Endothelial cell of umbilical vein (primary cell): ENCODE data around the gene RASIP1. TPM values are rescaled to one million over a fixed set of nuclear protein-coding genes. Genes with fewer than 3 reads are reported as not detected.
A peak's percentile ranks its signal among the peaks of the same experiment; 100 is the strongest.
"Not testable (repeated sequence)": the region's sequence is repeated elsewhere in the genome, so short reads cannot be mapped to it uniquely, and the experiment has no call there.

ENCODE experiments used
- BruUV-seq: library from RNA; stranded (reverse); fragments of 400-500 nt; replicated peaks from 2 replicates; lab custom pipeline; 2021; lab: Mats Ljungman, UMichigan
- CTCF ChIA-PET: fragments of 300-600, 350-600 bp; sonication (Branson Sonifier 250); formaldehyde crosslinking; loops from one replicate; lab custom pipeline; 2021; ENCODE audit warnings: antibody characterized with exemption, inconsistent platforms; lab: Charles Lee
- POLR2A ChIA-PET: fragments of 300-600, 350-600 bp; sonication (Branson Sonifier 250); formaldehyde crosslinking; loops from one replicate; lab custom pipeline; 2021; ENCODE audit warnings: antibody characterized with exemption, inconsistent platforms; lab: Charles Lee
- DNase-seq: peaks from one replicate; pipeline ENCODE4 v3.0.0-alpha.2; 2011; ENCODE audit warnings: low read depth, low spot score
- FAIRE-seq: peaks from 2 replicates; lab custom pipeline; 2011; peaks lifted over from hg19 to GRCh38; lab: Jason Lieb, UNC
- H2AFZ ChIP-seq: 2 replicates; pipeline ENCODE4 v1.6.0; 2012; ENCODE audit warnings: low read depth, low read length, control low read depth, inconsistent platforms
- H3K27ac ChIP-seq: 2 replicates; pipeline ENCODE4 v1.5.1; 2011; ENCODE audit warnings: low read depth, mild to moderate bottlenecking, control low read depth, low read length, moderate library complexity; ENCODE audit not compliant: insufficient read depth
- H3K27me3 ChIP-seq, 2 experiments: 2 replicates each; pipeline versions ENCODE4 v1.6.0 to v1.6.1; 2011; ENCODE audit warnings: low read length in 2 of 2, mixed read lengths in 1 of 2; ENCODE audit not compliant: control insufficient read depth in 2 of 2, insufficient read depth in 2 of 2
- H3K36me3 ChIP-seq, 2 experiments: 2 replicates in 1 of 2; 3 replicates in 1 of 2; pipeline ENCODE4 v1.5.1; 2011; ENCODE audit warnings: low read length in 2 of 2, mild to moderate bottlenecking in 1 of 2, moderate library complexity in 1 of 2; ENCODE audit not compliant: control insufficient read depth in 2 of 2, insufficient read depth in 2 of 2; ENCODE audit errors: extremely low read depth in 1 of 2
- H3K4me1 ChIP-seq: 3 replicates; pipeline ENCODE4 v1.5.1; 2011; ENCODE audit warnings: mild to moderate bottlenecking, low read length; ENCODE audit not compliant: control insufficient read depth, insufficient read depth; ENCODE audit errors: extremely low read depth
- H3K4me2 ChIP-seq: 2 replicates; pipeline ENCODE4 v1.6.1; 2011; ENCODE audit warnings: low read length, control low read depth, mixed read lengths; ENCODE audit not compliant: insufficient read depth
- H3K4me3 ChIP-seq, 3 experiments: fragments of 200-600 bp in 1 of 3; sonication (generic), shearing (Covaris generic) in 1 of 3; replicated peaks in 1 of 3; 2 replicates each; pipeline ENCODE4 v1.5.1; 2011 to 2016; ENCODE audit warnings: control low read depth in 3 of 3, low read length in 3 of 3, mild to moderate bottlenecking in 2 of 3, inconsistent platforms in 1 of 3, low read depth in 1 of 3, moderate library complexity in 1 of 3; ENCODE audit not compliant: insufficient read depth in 1 of 3
- H3K79me2 ChIP-seq: 2 replicates; pipeline ENCODE4 v1.6.0; 2012; ENCODE audit warnings: low read length, inconsistent platforms; ENCODE audit not compliant: control insufficient read depth, insufficient read depth
- H3K9ac ChIP-seq: replicated peaks from 2 replicates; pipeline ENCODE3; 2011; ENCODE audit warnings: low read length, control low read depth; ENCODE audit not compliant: insufficient read depth; ENCODE audit errors: extremely low read depth
- H3K9me1 ChIP-seq: replicated peaks from 3 replicates; pipeline ENCODE4 v1.6.0; 2011; ENCODE audit warnings: mild to moderate bottlenecking, low read length; ENCODE audit not compliant: control insufficient read depth, insufficient read depth; ENCODE audit errors: extremely low read depth
- H3K9me3 ChIP-seq: replicated peaks from 2 replicates; pipeline ENCODE4 v1.5.1; 2012; ENCODE audit warnings: low read length, inconsistent platforms; ENCODE audit not compliant: control insufficient read depth, insufficient read depth
- H4K20me1 ChIP-seq: replicated peaks from 2 replicates; pipeline ENCODE3; 2011; ENCODE audit warnings: mild to moderate bottlenecking, low read length; ENCODE audit not compliant: control insufficient read depth, insufficient read depth; ENCODE audit errors: extremely low read depth
- CTCF ChIP-seq, 2 donors: IDR thresholded peaks; 1 replicate in 1 of 2; 2 replicates in 1 of 2; pipeline ENCODE4 v1.5.1; 2011; ENCODE audit warnings: low read length in 2 of 2, mild to moderate bottlenecking in 2 of 2, moderate library complexity in 2 of 2, control low read depth in 1 of 2, inconsistent platforms in 1 of 2, low read depth in 1 of 2; ENCODE audit not compliant: insufficient read depth in 1 of 2; ENCODE audit errors: extremely low read depth in 1 of 2
- EZH2 ChIP-seq: IDR thresholded peaks from 2 replicates; pipeline ENCODE4 v1.6.1; 2012; ENCODE audit warnings: borderline replicate concordance, low read depth, mild to moderate bottlenecking, moderate library complexity, low read length, inconsistent platforms; ENCODE audit not compliant: severe bottlenecking
- FOS ChIP-seq: IDR thresholded peaks from 2 replicates; pipeline ENCODE4 v1.6.1; 2011; ENCODE audit warnings: mild to moderate bottlenecking, low read length, moderate library complexity, borderline replicate concordance; ENCODE audit not compliant: insufficient read depth
- GATA2 ChIP-seq: IDR thresholded peaks from 2 replicates; pipeline ENCODE4 v1.7.0; 2011; ENCODE audit warnings: low read depth, mild to moderate bottlenecking, moderate library complexity, mixed read lengths, low read length; ENCODE audit not compliant: insufficient read length, insufficient read depth
- JUN ChIP-seq: IDR thresholded peaks from 2 replicates; pipeline ENCODE4 v1.6.1; 2011; ENCODE audit warnings: borderline replicate concordance, low read depth; ENCODE audit not compliant: insufficient read length, insufficient read depth
- MAX ChIP-seq: IDR thresholded peaks from 2 replicates; pipeline ENCODE4 v1.6.1; 2011; ENCODE audit not compliant: insufficient read depth, insufficient read length
- MYC ChIP-seq: IDR thresholded peaks from one replicate; pipeline ENCODE4 v1.6.1; 2011; ENCODE audit warnings: mild to moderate bottlenecking, low read depth, low read length
- POLR2A ChIP-seq: IDR thresholded peaks from 2 replicates; pipeline ENCODE4 v1.6.1; 2012; ENCODE audit warnings: low read depth, mild to moderate bottlenecking, control low read depth, low read length
- POLR2AphosphoS5 ChIP-seq: IDR thresholded peaks from 2 replicates; pipeline ENCODE4 v1.6.1; 2012; ENCODE audit warnings: low read depth, mild to moderate bottlenecking, control low read depth, low read length, moderate library complexity; ENCODE audit not compliant: insufficient read depth
- dilution Hi-C: fragments of 300-500 bp; cut with MboI; formaldehyde crosslinking; loops from one replicate; pipeline ENCODE4 v1.15.0; 2019; ENCODE audit warnings: low sequenced_read_pairs; ENCODE audit not compliant: extremely low pct_ligation_motif_present
- intact Hi-C: fragments of 100-400 bp; cut with micrococcal nuclease; formaldehyde crosslinking; loops from one replicate; pipeline ENCODE4 v1.10.0; 2022
- polyA plus RNA-seq, 4 experiments: library from polyadenylated mRNA; depleted of rRNA in 3 of 4; stranded (reverse) in 3 of 4; unstranded in 1 of 4; fragments of >200 nt; gene quantifications; 2 replicates each; pipeline versions ENCODE4 v1.2.1 to v1.2.3, GENCODE V29; 2011 to 2012; ENCODE audit warnings: missing spikeins in 1 of 4
- total RNA-seq: library from RNA; stranded (reverse); gene quantifications from 2 replicates; pipeline ENCODE4 v1.2.3, GENCODE V29; 2021

The RASIP1 gene
- total and polyA plus RNA-seq, 2 donors (not counting 3 experiments of a cell fraction or from before 2014, with no cell fraction given): 66.2 to 82.1 TPM

- H3K9me3 ChIP-seq, POLR2A ChIA-PET, H3K4me2 ChIP-seq, H3K27me3 ChIP-seq, H2AFZ ChIP-seq, intact Hi-C loops, CTCF ChIA-PET, H3K9ac ChIP-seq, dilution Hi-C loops, H4K20me1 ChIP-seq, FAIRE-seq, H3K4me3 ChIP-seq, H3K27ac ChIP-seq, H3K9me1 ChIP-seq, H3K79me2 ChIP-seq, BruUV-seq, DNase-seq: not testable (repeated sequence)
- Histone ChIP-seq H3K4me1 (peaks cover 14% of the 10 kb centered on the region), H3K36me3 (peaks cover 0 to 11% of the 10 kb centered on the region in 2 experiments)
These were observed 22.3 kb downstream of the RASIP1 start for GRCh38 chr19:48718106-48718505.

- no peaks in the 10 kb centered on the region for H4K20me1 ChIP-seq
- ChIA-PET POLR2A (interaction anchor here (0.9 kb wide), 1 partner anchor 8 kb away, joined by 8 read pairs; no protein-coding TSS in a partner anchor), CTCF (interaction anchor here (0.5 to 3.9 kb wide), 5 partner anchors 10 to 861 kb away, joined by 3 to 29 read pairs (median 3); partner anchors contain the start of gene CA11)
- no peaks in the 10 kb centered on the region for H3K9me1 ChIP-seq
- H3K79me2 ChIP-seq: no peaks in the 10 kb centered on the region
- no peak overlapping the region for H3K9ac ChIP-seq
- no peak overlapping the region for H3K27ac ChIP-seq
- H3K4me1 ChIP-seq: peaks cover 15% of the 10 kb centered on the region
- no peak for TF ChIP-seq MYC
- no peak for TF ChIP-seq FOS
- no peak for TF ChIP-seq POLR2A
- TF ChIP-seq MAX: no peak
- TF ChIP-seq JUN: no peak
- TF ChIP-seq GATA2: no peak
- no peak for TF ChIP-seq POLR2AphosphoS5
- no peak for TF ChIP-seq EZH2
- TF ChIP-seq CTCF (IDR thresholded peaks at IDR 0.05; ENCODE audit: extremely low read depth in 1 of 2, insufficient read depth in 1 of 2, low read depth in 1 of 2, low read length in 2 of 2): no peak
- intact Hi-C loops (no loop called here), dilution Hi-C loops (no loop called here)
- peak; percentile 35 for DNase-seq
- H2AFZ ChIP-seq: peak overlapping the region; percentile 56
- FAIRE-seq: no peak
- no peaks in the 10 kb centered on the region for H3K27me3 ChIP-seq
- no peak overlapping the region for H3K4me3 ChIP-seq
- H3K36me3 ChIP-seq: peaks cover 0 to 6% of the 10 kb centered on the region in 2 experiments
- no peak overlapping the region for H3K4me2 ChIP-seq
- BruUV-seq: no TSS peak
- H3K9me3 ChIP-seq: no peaks in the 10 kb centered on the region
These were observed 23.7 kb downstream of the RASIP1 start for GRCh38 chr19:48716562-48717291.
